Fibroblast of lung (primary cell): Measurements from ENCODE around the gene CTAGE4. TPM values are rescaled to one million over a fixed set of nuclear protein-coding genes. Genes with fewer than 3 reads are reported as not detected.
"Not testable (repeated sequence)": the region's sequence is repeated elsewhere in the genome, so short reads cannot be mapped to it uniquely, and the experiment has no call there.

ENCODE experiments used
- DNase-seq, 2 donors: peaks; one replicate each; pipeline versions ENCODE4 v3.0.0 to v3.0.0-alpha.2; 2010; ENCODE audit warnings: low read depth in 2 of 2
- H2AFZ ChIP-seq: 2 replicates; pipeline ENCODE4 v1.5.1; 2012; ENCODE audit warnings: low read length, control low read depth, inconsistent platforms
- H3K27ac ChIP-seq: 2 replicates; pipeline ENCODE4 v1.5.1; 2011; ENCODE audit warnings: low read length, control low read depth; ENCODE audit not compliant: insufficient read depth
- H3K27me3 ChIP-seq: 2 replicates; pipeline ENCODE4 v1.5.1; 2011; ENCODE audit warnings: mild to moderate bottlenecking, low read length; ENCODE audit not compliant: control insufficient read depth, insufficient read depth
- H3K36me3 ChIP-seq: 2 replicates; pipeline ENCODE4 v1.5.1; 2011; ENCODE audit warnings: low read length; ENCODE audit not compliant: control insufficient read depth, insufficient read depth
- H3K4me1 ChIP-seq: 2 replicates; pipeline ENCODE4 v1.5.1; 2011; ENCODE audit warnings: low read length; ENCODE audit not compliant: control insufficient read depth, insufficient read depth; ENCODE audit errors: extremely low read depth
- H3K4me2 ChIP-seq: 2 replicates; pipeline ENCODE4 v1.5.1; 2011; ENCODE audit warnings: low read length, control low read depth; ENCODE audit not compliant: insufficient read depth; ENCODE audit errors: extremely low read depth
- H3K4me3 ChIP-seq, 4 experiments: fragments of 200-600 bp in 1 of 4; sonication (generic) in 1 of 4; replicated peaks in 1 of 4; 2 replicates each; pipeline ENCODE4 v1.5.1; 2011 to 2016; ENCODE audit warnings: low read length in 4 of 4, low read depth in 3 of 4, mild to moderate bottlenecking in 3 of 4, control low read depth in 2 of 4, inconsistent platforms in 1 of 4, mixed read lengths in 1 of 4; ENCODE audit not compliant: insufficient read depth in 1 of 4; ENCODE audit errors: control extremely low read depth in 1 of 4
- H3K79me2 ChIP-seq: 2 replicates; pipeline ENCODE4 v1.5.1; 2012; ENCODE audit warnings: mild to moderate bottlenecking, low read length, inconsistent platforms; ENCODE audit not compliant: control insufficient read depth, insufficient read depth
- H3K9ac ChIP-seq: 2 replicates; pipeline ENCODE4 v1.5.1; 2011; ENCODE audit warnings: mild to moderate bottlenecking, low read length, control low read depth; ENCODE audit not compliant: insufficient read depth
- H3K9me3 ChIP-seq: 2 replicates; pipeline ENCODE4 v1.5.1; 2012; ENCODE audit warnings: low read depth, low read length; ENCODE audit not compliant: control insufficient read depth, insufficient read depth
- H4K20me1 ChIP-seq: 2 replicates; pipeline ENCODE4 v1.5.1; 2011; ENCODE audit warnings: low read length; ENCODE audit not compliant: control insufficient read depth, insufficient read depth; ENCODE audit errors: extremely low read depth
- CTCF ChIP-seq, 2 donors: IDR thresholded peaks in 1 of 2; conservative IDR thresholded peaks in 1 of 2; 1 replicate in 1 of 2; 2 replicates in 1 of 2; pipeline ENCODE4 v1.5.1; 2011 to 2012; ENCODE audit warnings: low read length in 2 of 2, control low read depth in 1 of 2, inconsistent platforms in 1 of 2, low read depth in 1 of 2, mild to moderate bottlenecking in 1 of 2
- EZH2 ChIP-seq: IDR thresholded peaks from 2 replicates; pipeline ENCODE4 v1.5.1; 2012; ENCODE audit warnings: low read length, control low read depth, mild to moderate bottlenecking; ENCODE audit errors: missing control alignments
- polyA minus RNA-seq: library from RNA; depleted of rRNA, polyadenylated mRNA; stranded (reverse); fragments of >200 nt; gene quantifications from 2 replicates; pipeline ENCODE4 v1.2.3, GENCODE V29; 2011; ENCODE audit warnings: low replicate concordance
- polyA plus RNA-seq, 2 donors: library from polyadenylated mRNA; depleted of rRNA in 1 of 2; stranded (reverse) in 1 of 2; unstranded in 1 of 2; fragments of >200 nt; gene quantifications; 2 replicates each; pipeline ENCODE4 v1.2.1, GENCODE V29; 2011 to 2012; ENCODE audit warnings: missing spikeins in 1 of 2
- total RNA-seq: library from RNA; depleted of rRNA; stranded (reverse); fragments of >200 nt; gene quantifications from 2 replicates; pipeline ENCODE4 v1.2.1, GENCODE V29; 2014

The CTAGE4 gene, protein sequence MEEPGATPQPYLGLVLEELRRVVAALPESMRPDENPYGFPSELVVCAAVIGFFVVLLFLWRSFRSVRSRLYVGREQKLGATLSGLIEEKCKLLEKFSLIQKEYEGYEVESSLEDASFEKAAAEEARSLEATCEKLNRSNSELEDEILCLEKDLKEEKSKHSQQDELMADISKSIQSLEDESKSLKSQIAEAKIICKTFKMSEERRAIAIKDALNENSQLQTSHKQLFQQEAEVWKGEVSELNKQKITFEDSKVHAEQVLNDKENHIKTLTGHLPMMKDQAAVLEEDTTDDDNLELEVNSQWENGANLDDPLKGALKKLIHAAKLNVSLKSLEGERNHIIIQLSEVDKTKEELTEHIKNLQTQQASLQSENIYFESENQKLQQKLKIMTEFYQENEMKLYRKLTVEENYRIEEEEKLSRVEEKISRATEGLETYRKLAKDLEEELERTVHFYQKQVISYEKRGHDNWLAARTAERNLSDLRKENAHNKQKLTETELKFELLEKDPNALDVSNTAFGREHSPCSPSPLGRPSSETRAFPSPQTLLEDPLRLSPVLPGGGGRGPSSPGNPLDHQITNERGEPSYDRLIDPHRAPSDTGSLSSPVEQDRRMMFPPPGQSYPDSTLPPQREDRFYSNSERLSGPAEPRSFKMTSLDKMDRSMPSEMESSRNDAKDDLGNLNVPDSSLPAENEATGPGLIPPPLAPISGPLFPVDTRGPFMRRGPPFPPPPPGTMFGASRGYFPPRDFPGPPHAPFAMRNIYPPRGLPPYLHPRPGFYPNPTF
- 0.17 and 1.0 TPM in 2 replicates for total RNA-seq
- 0.58 TPM in 1 of 2 replicates, not detected in the other for polyA plus RNA-seq
- polyA plus RNA-seq (2012), result 0.16 and 0.59 TPM in 2 replicates
- polyA minus RNA-seq, result 0.22 TPM in 1 of 2 replicates, not detected in the other

- not testable (repeated sequence) for H3K4me1 ChIP-seq, H3K27ac ChIP-seq, H3K36me3 ChIP-seq, H3K27me3 ChIP-seq, H3K4me2 ChIP-seq, H2AFZ ChIP-seq, H3K9me3 ChIP-seq, H3K9ac ChIP-seq, H3K4me3 ChIP-seq, H3K79me2 ChIP-seq, DNase-seq, H4K20me1 ChIP-seq
These were observed at the start of gene CTAGE4 for GRCh38 chr7:144183166-144183565. CTAGE4 (plus strand) TSS chr7:144183466; CDS start chr7:144183504, 38 bp downstream.

DNA sequence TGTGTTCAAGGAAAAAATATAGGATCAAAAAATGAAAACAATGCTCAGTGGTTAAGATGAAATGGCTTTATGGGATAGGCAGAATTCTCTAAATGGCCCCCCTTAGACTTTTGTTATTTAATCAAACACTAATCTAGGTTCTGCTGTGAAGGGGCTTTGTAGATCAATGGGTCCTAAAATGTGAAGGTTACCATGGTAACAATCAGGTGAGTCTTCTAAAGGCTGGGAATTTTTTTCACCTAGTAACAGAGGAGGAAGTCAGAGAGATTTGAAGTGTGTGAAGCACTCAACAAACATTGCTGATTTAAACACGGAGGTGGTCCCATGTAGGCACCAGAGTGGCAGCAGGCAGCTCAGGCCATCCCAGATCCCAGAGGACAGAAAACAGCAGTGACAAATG, 49.1 kb upstream of the CTAGE4 start:
- Histone ChIP-seq H2AFZ (no peak overlapping the region), H3K36me3 (no peaks in the 10 kb centered on the region), H3K4me1 (no peaks in the 10 kb centered on the region), H3K79me2 (no peaks in the 10 kb centered on the region), H3K27ac (no peak overlapping the region), H4K20me1 (no peaks in the 10 kb centered on the region), H3K27me3 (no peaks in the 10 kb centered on the region), H3K4me2 (no peak overlapping the region), H3K9ac (no peak overlapping the region), H3K4me3 (no peak overlapping the region), H3K9me3 (no peaks in the 10 kb centered on the region)
- DNase-seq, result no peak
- TF ChIP-seq CTCF (conservative IDR thresholded peaks at IDR 0.05 in 1 of 2, IDR thresholded peaks at IDR 0.05 in 1 of 2; ENCODE audit: low read depth in 1 of 2, low read length in 2 of 2) (no peak), EZH2 (no peak)

DNA sequence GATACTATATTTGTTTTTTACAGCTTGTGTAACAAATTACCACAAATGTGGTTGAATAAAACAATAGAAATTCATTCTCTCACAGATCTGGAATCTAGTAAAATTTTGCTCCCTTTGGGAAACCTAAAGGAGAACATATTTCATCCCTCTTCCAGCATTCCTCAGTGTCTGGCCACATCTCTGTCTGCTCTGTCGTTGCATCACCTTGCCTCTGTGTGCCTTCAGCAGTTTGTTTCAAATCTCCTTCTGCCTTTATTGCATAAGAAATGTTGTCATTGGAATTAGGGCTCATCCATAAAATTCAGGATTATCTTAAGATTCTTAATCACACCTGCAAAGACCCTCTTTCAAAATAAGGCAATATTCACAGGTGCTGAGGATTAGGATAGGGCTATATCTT, 45.8 kb upstream of the CTAGE4 start:
- DNase-seq, result no peak
- no peak overlapping the region for H2AFZ ChIP-seq
- no peak overlapping the region for H3K9ac ChIP-seq
- no peak overlapping the region for H3K27ac ChIP-seq
- TF ChIP-seq EZH2, result no peak
- TF ChIP-seq CTCF (conservative IDR thresholded peaks at IDR 0.05 in 1 of 2, IDR thresholded peaks at IDR 0.05 in 1 of 2; ENCODE audit: low read depth in 1 of 2, low read length in 2 of 2), result no peak
- H3K79me2 ChIP-seq, result no peaks in the 10 kb centered on the region
- no peaks in the 10 kb centered on the region for H3K4me1 ChIP-seq
- H3K9me3 ChIP-seq, result no peaks in the 10 kb centered on the region
- H3K27me3 ChIP-seq, result no peaks in the 10 kb centered on the region
- no peaks in the 10 kb centered on the region for H4K20me1 ChIP-seq
- H3K4me3 ChIP-seq, result no peak overlapping the region
- H3K4me2 ChIP-seq, result no peak overlapping the region
- H3K36me3 ChIP-seq, result no peaks in the 10 kb centered on the region
